Stomach (tissue), 4 donors: ENCODE data around the gene CHST12.

ENCODE experiments used
- CTCF ChIP-seq, 7 experiments: fragments of 450-650 bp in 4 of 7; fragments of 200-600 bp in 3 of 7; sonication (generic) in 3 of 7; IDR thresholded peaks; one replicate each; pipeline ENCODE4 v1.5.1; 2016 to 2019; ENCODE audit warnings: antibody characterized with exemption in 7 of 7, control low read depth in 2 of 7, mild to moderate bottlenecking in 1 of 7
- EP300 ChIP-seq: sonication (generic); formaldehyde crosslinking; IDR thresholded peaks from one replicate; pipeline ENCODE4 v1.6.1; 2017; ENCODE audit warnings: antibody characterized with exemption
- POLR2AphosphoS5 ChIP-seq, 3 donors: sonication (generic); formaldehyde crosslinking; IDR thresholded peaks; one replicate each; pipeline ENCODE4 v1.6.1; 2016; ENCODE audit warnings: antibody characterized with exemption in 3 of 3

- TF ChIP-seq CTCF (IDR thresholded peaks at IDR 0.05) (no peak), POLR2AphosphoS5 (IDR thresholded peaks at IDR 0.05) (no peak), EP300 (no peak)
Observed at GRCh38 chr7:2416063-2416462, 12.7 kb downstream of the CHST12 start.
